Stomach (tissue), 9 donors: Measurements from ENCODE around the gene APOL1. TPM values are rescaled to one million over a fixed set of nuclear protein-coding genes. Genes with fewer than 3 reads are reported as not detected.
"Not testable (repeated sequence)": the region's sequence is repeated elsewhere in the genome, so short reads cannot be mapped to it uniquely, and the experiment has no call there.

ENCODE experiments used
- DNase-seq, 2 donors: peaks; one replicate each; pipeline versions ENCODE4 v3.0.0 to v3.0.0-alpha.2; 2013 to 2019
- H3K27ac ChIP-seq, 5 donors: fragments of 200-600 bp in 4 of 5; sonication (generic) in 4 of 5; one replicate each; pipeline ENCODE4 v1.5.1; 2013 to 2019; ENCODE audit warnings: mild to moderate bottlenecking in 1 of 5, moderate library complexity in 1 of 5
- H3K27me3 ChIP-seq, 3 donors: fragments of 200-600 bp; sonication (generic); one replicate each; pipeline ENCODE4 v1.5.1; 2017 to 2019; ENCODE audit warnings: mixed run types in 1 of 3
- H3K36me3 ChIP-seq, 4 donors: fragments of 200-600 bp; sonication (generic); 1 replicate in 3 of 4; 2 replicates in 1 of 4; pipeline ENCODE4 v1.5.1; 2016 to 2019
- H3K4me1 ChIP-seq, 4 donors: fragments of 200-600 bp; sonication (generic); one replicate each; pipeline ENCODE4 v1.5.1; 2016 to 2019
- H3K4me3 ChIP-seq, 4 donors: fragments of 200-600 bp; sonication (generic) in 3 of 4; one replicate each; pipeline ENCODE4 v1.5.1; 2016 to 2019; ENCODE audit warnings: mild to moderate bottlenecking in 1 of 4
- H3K9me3 ChIP-seq, 4 donors: fragments of 200-600 bp; sonication (generic); one replicate each; pipeline ENCODE4 v1.5.1; 2016 to 2019
- EP300 ChIP-seq: sonication (generic); formaldehyde crosslinking; IDR thresholded peaks from one replicate; pipeline ENCODE4 v1.6.1; 2017; ENCODE audit warnings: antibody characterized with exemption
- POLR2A ChIP-seq, 4 donors: fragments of 450-650 bp; IDR thresholded peaks; one replicate each; pipeline ENCODE4 v1.6.1; 2016; ENCODE audit warnings: antibody characterized with exemption in 4 of 4, control low read depth in 2 of 4, mild to moderate bottlenecking in 1 of 4, moderate library complexity in 1 of 4
- POLR2AphosphoS5 ChIP-seq, 3 donors: sonication (generic); formaldehyde crosslinking; IDR thresholded peaks; one replicate each; pipeline ENCODE4 v1.6.1; 2016; ENCODE audit warnings: antibody characterized with exemption in 3 of 3
- WGBS, 5 donors: extraction: QIAGEN DNeasy Blood & Tissue Kit in 3 of 5; methylation state at CpG; one replicate each; pipeline versions ENCODE4 v1.1.5 to v1.1.7; 2013 to 2018; 5-methylcytosine and 5-hydroxymethylcytosine counted together
- intact Hi-C: fragments of 100-400 bp; cut with DNase I; formaldehyde crosslinking; loops from one replicate; pipeline ENCODE4 v1.15.1; 2023; ENCODE audit warnings: low total_unique reads
- polyA plus RNA-seq, 3 donors: library from polyadenylated mRNA; stranded (reverse); fragments of 200-250 nt; gene quantifications; one replicate each; pipeline ENCODE4 v1.2.3, GENCODE V29; 2013
- total RNA-seq, 5 donors: library from RNA; depleted of rRNA; stranded (reverse); fragments of >200 nt; gene quantifications; one replicate each; pipeline versions ENCODE4 v1.1.0 to v1.2.3, GENCODE V29; 2014 to 2016
- TF ChIP-seq, protein P1 (sequence below), 7 experiments: fragments of 450-650 bp in 4 of 7; fragments of 200-600 bp in 3 of 7; sonication (generic) in 3 of 7; IDR thresholded peaks; one replicate each; pipeline ENCODE4 v1.5.1; 2016 to 2019; ENCODE audit warnings: antibody characterized with exemption in 7 of 7, control low read depth in 2 of 7, mild to moderate bottlenecking in 1 of 7
- donor health status: healthy with polysubstance abuse.
- donor health status: Bipolar disorder and iron deficiency.
- donor health status: healthy.

APOL1 gene
- total and polyA plus RNA-seq, 8 donors, result 5.2 to 87.5 (median 38.5) TPM

DNA sequence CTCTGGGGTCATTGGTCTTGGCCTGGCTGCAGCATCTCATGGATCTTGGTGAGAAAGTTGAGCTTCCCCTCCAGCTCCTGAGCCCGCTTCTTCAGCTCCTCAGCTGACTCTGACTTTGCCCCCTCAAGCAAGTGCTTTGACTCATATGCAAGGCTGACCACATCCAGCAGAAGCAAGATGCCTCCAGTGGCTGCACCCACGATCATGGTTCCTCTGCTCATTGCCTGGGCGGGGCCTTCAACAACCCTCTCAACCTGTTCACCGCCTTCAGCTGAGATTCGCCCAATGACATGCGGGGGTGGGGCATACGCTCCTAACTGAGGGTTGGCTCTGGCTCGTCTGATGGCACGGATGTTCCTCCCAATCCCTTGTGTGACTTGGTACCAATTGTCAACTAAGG is 25.5 kb upstream of the APOL1 start:
- WGBS, 5 donors, result 88 to 95% (median 92%) methylated on average over 9 of the region's 9 CpGs
- Histone ChIP-seq H3K4me3 (no peak overlapping the region), H3K36me3 (peaks cover 43 to 79% (median 67%) of the 10 kb centered on the region in 4 donors), H3K27me3 (no peaks in the 10 kb centered on the region), H3K27ac (no peak overlapping the region), H3K9me3 (no peaks in the 10 kb centered on the region), H3K4me1 (no peaks in the 10 kb centered on the region)
- intact Hi-C loops, result no loop called here
- TF ChIP-seq, protein P1, sequence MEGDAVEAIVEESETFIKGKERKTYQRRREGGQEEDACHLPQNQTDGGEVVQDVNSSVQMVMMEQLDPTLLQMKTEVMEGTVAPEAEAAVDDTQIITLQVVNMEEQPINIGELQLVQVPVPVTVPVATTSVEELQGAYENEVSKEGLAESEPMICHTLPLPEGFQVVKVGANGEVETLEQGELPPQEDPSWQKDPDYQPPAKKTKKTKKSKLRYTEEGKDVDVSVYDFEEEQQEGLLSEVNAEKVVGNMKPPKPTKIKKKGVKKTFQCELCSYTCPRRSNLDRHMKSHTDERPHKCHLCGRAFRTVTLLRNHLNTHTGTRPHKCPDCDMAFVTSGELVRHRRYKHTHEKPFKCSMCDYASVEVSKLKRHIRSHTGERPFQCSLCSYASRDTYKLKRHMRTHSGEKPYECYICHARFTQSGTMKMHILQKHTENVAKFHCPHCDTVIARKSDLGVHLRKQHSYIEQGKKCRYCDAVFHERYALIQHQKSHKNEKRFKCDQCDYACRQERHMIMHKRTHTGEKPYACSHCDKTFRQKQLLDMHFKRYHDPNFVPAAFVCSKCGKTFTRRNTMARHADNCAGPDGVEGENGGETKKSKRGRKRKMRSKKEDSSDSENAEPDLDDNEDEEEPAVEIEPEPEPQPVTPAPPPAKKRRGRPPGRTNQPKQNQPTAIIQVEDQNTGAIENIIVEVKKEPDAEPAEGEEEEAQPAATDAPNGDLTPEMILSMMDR (IDR thresholded peaks at IDR 0.05), result no peak
- no peak for TF ChIP-seq POLR2AphosphoS5 (IDR thresholded peaks at IDR 0.05)
- DNase-seq, result no peak

DNA sequence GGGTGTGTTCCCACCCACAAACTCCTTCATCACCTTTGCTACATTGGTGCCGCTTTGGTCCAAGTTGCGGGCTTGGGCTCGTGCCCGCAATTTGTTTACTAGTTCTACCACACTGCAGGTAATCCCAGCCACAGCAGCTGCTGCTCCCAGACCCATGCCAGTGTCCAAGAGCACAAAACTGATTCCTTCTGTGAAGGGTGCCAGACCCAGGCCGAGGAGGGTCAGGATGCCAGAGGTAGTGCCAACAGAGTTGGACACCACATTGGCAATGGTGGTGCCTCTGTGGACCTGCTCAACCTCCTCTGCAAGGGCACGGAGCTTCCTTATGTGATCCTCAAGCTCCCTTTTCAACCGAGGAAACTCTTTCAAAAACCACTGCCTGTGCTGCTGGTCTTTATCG is 25.1 kb upstream of the APOL1 start:
- intact Hi-C loops, result no loop called here
- no peak for DNase-seq
- TF ChIP-seq POLR2AphosphoS5 (IDR thresholded peaks at IDR 0.05) (no peak), EP300 (no peak), POLR2A (IDR thresholded peaks at IDR 0.05) (no peak)
- TF ChIP-seq, protein P1 (IDR thresholded peaks at IDR 0.05), result no peak
- Histone ChIP-seq H3K4me1 (peaks cover 0 to 4% (median 0%) of the 10 kb centered on the region in 4 donors), H3K4me3 (no peak overlapping the region), H3K9me3 (no peaks in the 10 kb centered on the region), H3K36me3 (peaks cover 45 to 84% (median 71%) of the 10 kb centered on the region in 4 donors), H3K27me3 (no peaks in the 10 kb centered on the region), H3K27ac (no peak overlapping the region)
- WGBS, 5 donors, result 89 to 94% (median 92%) methylated on average over 8 of the region's 8 CpGs

DNA sequence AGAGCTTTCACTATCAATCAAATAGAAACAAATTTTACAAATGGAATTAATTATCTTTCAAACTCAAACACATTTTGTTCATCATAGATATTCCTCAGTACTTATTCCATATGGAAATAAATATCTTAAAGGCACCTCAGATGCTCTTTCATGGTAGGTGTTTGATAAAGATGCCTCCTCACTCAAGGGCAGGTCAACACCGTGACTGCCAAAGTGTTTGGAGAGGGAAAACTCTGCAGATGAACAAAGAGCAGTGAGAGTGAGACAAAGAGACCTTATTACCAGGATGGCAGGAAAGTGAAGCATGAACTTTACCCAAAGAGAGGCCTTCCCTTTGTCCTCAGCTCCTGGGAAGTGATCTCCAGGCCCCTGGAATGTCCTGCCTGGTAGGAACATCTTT is 24.6 kb upstream of the APOL1 start:
- 64 to 100% (median 81%) methylated on average over 1 of the region's 1 CpG for WGBS, 5 donors
- DNase-seq, H3K4me1 ChIP-seq, H3K4me3 ChIP-seq, H3K27ac ChIP-seq, H3K27me3 ChIP-seq, intact Hi-C loops, H3K9me3 ChIP-seq: not testable (repeated sequence)
- peaks cover 51 to 89% (median 77%) of the 10 kb centered on the region in 4 donors for H3K36me3 ChIP-seq

DNA sequence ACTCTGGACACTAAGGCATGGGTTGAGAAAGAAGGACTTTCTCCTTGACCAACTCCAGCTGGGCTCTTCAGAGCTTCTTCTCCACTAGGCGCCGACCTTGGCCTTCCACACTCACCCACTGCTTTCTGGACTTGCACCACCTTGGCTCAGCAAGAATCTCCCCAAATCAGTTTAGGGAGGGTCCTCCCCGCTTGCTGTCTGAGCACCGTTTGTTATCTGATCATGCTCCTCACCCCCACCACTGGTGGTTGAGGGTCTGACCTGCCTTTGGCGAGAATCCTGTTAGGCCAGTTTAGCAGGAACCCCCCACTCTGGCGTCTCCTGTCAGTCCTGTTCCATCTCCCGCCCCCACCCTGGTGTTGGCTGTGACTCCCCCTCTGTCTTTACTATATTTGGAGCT is 24.0 kb upstream of the APOL1 start:
- H3K36me3 ChIP-seq, result peaks cover 51 to 95% (median 82%) of the 10 kb centered on the region in 4 donors
- no peaks in the 10 kb centered on the region for H3K9me3 ChIP-seq
- H3K4me3 ChIP-seq, result no peak overlapping the region
- H3K4me1 ChIP-seq, result peaks cover 0 to 13% (median 5%) of the 10 kb centered on the region in 4 donors
- no peak overlapping the region for H3K27ac ChIP-seq
- 75 to 88% (median 76%) methylated on average over 6 to 7 of the region's 7 CpGs for WGBS, 5 donors
- TF ChIP-seq, protein P1 (IDR thresholded peaks at IDR 0.05), result no peak
- TF ChIP-seq POLR2A (IDR thresholded peaks at IDR 0.05), result no peak
- TF ChIP-seq POLR2AphosphoS5 (IDR thresholded peaks at IDR 0.05), result no peak
- TF ChIP-seq EP300, result no peak
- DNase-seq, result no peak
- H3K27me3 ChIP-seq, result no peaks in the 10 kb centered on the region
- intact Hi-C loops, result no loop called here

DNA sequence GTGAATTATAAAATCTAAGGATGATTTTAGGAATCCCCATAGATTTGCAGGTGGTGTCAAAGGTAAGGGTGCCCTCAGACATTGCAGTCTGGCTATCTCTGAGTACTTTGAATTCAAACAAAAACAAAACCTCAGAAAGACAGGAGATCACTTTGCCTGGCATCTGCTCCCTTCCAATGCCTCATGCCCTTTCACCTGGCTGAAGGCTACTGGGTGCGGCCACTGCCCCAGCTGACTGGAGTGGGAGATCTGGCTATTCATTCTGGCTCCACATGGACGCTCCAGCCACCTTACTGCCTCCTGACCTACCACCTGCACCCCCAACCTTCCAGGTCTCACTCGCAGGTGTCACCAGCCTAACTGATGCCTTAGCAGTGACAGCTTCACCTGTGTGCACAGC is 23.3 kb upstream of the APOL1 start:
- H3K4me3 ChIP-seq, DNase-seq, intact Hi-C loops, H3K27ac ChIP-seq, H3K27me3 ChIP-seq, H3K9me3 ChIP-seq: not testable (repeated sequence)
- Histone ChIP-seq H3K36me3 (peaks cover 51 to 91% (median 84%) of the 10 kb centered on the region in 4 donors), H3K4me1 (peaks cover 0 to 18% (median 10%) of the 10 kb centered on the region in 4 donors)
- 84 to 96% (median 87%) methylated on average over 3 of the region's 3 CpGs for WGBS, 5 donors

DNA sequence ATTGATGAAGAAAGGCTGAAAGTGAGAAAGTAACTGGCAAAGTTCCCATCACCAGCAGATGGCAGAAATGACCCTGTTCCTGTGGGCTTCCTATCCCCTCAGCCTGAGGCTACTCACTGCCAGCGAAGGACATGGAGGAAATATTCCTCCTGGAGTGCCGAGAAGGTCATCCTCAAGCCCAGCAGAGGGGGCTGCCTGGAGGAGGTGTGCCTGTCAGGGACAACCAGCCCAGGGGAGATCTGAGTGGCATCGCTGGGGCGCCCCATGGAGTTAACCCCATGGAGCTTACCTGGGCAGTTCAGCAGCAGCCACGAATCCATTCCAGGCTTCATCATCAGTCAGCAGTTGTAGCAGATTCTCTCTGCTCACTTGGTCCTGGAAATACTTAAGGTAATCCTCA is 21.9 kb upstream of the APOL1 start:
- intact Hi-C loops, H3K4me3 ChIP-seq, H3K9me3 ChIP-seq, DNase-seq, H3K27me3 ChIP-seq, H3K27ac ChIP-seq: not testable (repeated sequence)
- WGBS, 5 donors, result 74 to 91% (median 82%) methylated on average over 5 of the region's 5 CpGs
- Histone ChIP-seq H3K4me1 (peaks cover 4 to 32% (median 20%) of the 10 kb centered on the region in 4 donors), H3K36me3 (peaks cover 51 to 95% (median 82%) of the 10 kb centered on the region in 4 donors)
